Spleen (tissue), 7 donors: Measurements from ENCODE around the gene AGPAT3.

Experiments
- POLR2A ChIP-seq, 3 donors: fragments of 450-650 bp; IDR thresholded peaks; one replicate each; pipeline ENCODE4 v1.5.1; 2017; ENCODE audit warnings: antibody characterized with exemption in 3 of 3, mild to moderate bottlenecking in 1 of 3
- POLR2AphosphoS5 ChIP-seq, 3 donors: sonication (generic); formaldehyde crosslinking; IDR thresholded peaks; one replicate each; pipeline ENCODE4 v1.5.1; 2017; ENCODE audit warnings: antibody characterized with exemption in 3 of 3
- TF ChIP-seq, protein P1 (sequence below), 11 experiments: fragments of 200-600 bp in 7 of 11; fragments of 450-650 bp in 4 of 11; sonication (generic) in 4 of 11; IDR thresholded peaks in 8 of 11; conservative IDR thresholded peaks in 3 of 11; 1 replicate in 7 of 11; 2 replicates in 4 of 11; pipeline versions ENCODE4 v1.4.0 to v1.8.0; 2016 to 2021; ENCODE audit warnings: antibody characterized with exemption in 11 of 11, inconsistent platforms in 4 of 11, mild to moderate bottlenecking in 1 of 11
- donor health status: DM: no; HTN: no; CAD: no; lungs with moderate emphysema.
- donor health status: DM: no; HTN: no; CAD: no.
- donor health status: DM: no; HTN: no; CAD: no.

GRCh38 chr21:43864962-43865539 is at the start of gene AGPAT3:
- TF ChIP-seq, protein P1, sequence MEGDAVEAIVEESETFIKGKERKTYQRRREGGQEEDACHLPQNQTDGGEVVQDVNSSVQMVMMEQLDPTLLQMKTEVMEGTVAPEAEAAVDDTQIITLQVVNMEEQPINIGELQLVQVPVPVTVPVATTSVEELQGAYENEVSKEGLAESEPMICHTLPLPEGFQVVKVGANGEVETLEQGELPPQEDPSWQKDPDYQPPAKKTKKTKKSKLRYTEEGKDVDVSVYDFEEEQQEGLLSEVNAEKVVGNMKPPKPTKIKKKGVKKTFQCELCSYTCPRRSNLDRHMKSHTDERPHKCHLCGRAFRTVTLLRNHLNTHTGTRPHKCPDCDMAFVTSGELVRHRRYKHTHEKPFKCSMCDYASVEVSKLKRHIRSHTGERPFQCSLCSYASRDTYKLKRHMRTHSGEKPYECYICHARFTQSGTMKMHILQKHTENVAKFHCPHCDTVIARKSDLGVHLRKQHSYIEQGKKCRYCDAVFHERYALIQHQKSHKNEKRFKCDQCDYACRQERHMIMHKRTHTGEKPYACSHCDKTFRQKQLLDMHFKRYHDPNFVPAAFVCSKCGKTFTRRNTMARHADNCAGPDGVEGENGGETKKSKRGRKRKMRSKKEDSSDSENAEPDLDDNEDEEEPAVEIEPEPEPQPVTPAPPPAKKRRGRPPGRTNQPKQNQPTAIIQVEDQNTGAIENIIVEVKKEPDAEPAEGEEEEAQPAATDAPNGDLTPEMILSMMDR (IDR thresholded peaks at IDR 0.05 in 8 of 11, conservative IDR thresholded peaks at IDR 0.05 in 3 of 11), result no peak
- TF ChIP-seq POLR2A (IDR thresholded peaks at IDR 0.05), result no peak
- TF ChIP-seq POLR2AphosphoS5 (IDR thresholded peaks at IDR 0.05), result peak in 1 of 3 donors; percentile 41
